Retinal pigment epithelial cell (primary cell): ENCODE measurements around the gene RRN3.
"Not testable (repeated sequence)": the region's sequence is repeated elsewhere in the genome, so short reads cannot be mapped to it uniquely, and the experiment has no call there.

Source experiments
- DNase-seq: peaks from one replicate; pipeline ENCODE4 v3.0.0-alpha.2; 2010; ENCODE audit warnings: low read depth
- H3K4me3 ChIP-seq: 2 replicates; pipeline ENCODE4 v1.5.1; 2011; ENCODE audit warnings: mild to moderate bottlenecking, low read length, control low read depth, moderate library complexity
- CTCF ChIP-seq: conservative IDR thresholded peaks from 2 replicates; pipeline ENCODE4 v1.5.1; 2011; ENCODE audit warnings: low read depth, low read length, control low read depth, inconsistent platforms

Gene RRN3

GRCh38 chr16:15022194-15022593 is 71.9 kb downstream of the RRN3 start:
- not testable (repeated sequence) for DNase-seq, H3K4me3 ChIP-seq
- TF ChIP-seq CTCF, result peak; percentile 56

- H3K4me3 ChIP-seq, DNase-seq: not testable (repeated sequence)
Observed at GRCh38 chr16:15021429-15021828, 72.6 kb downstream of the RRN3 start.

- H3K4me3 ChIP-seq, DNase-seq: not testable (repeated sequence)
Observed at GRCh38 chr16:15016951-15017580, 77.0 kb downstream of the RRN3 start.

GRCh38 chr16:15016354-15016753 is 77.7 kb downstream of the RRN3 start:
- DNase-seq, H3K4me3 ChIP-seq: not testable (repeated sequence)

- not testable (repeated sequence) for H3K4me3 ChIP-seq, DNase-seq
Observed at GRCh38 chr16:15015671-15016070, 78.4 kb downstream of the RRN3 start.

GRCh38 chr16:15012941-15013340 is 81.1 kb downstream of the RRN3 start:
- DNase-seq, H3K4me3 ChIP-seq: not testable (repeated sequence)
